ENCODE measurements around the gene PPIB.
"Not testable (repeated sequence)": the region's sequence is repeated elsewhere in the genome, so short reads cannot be mapped to it uniquely, and the experiment has no call there.

PPIB gene

DNA sequence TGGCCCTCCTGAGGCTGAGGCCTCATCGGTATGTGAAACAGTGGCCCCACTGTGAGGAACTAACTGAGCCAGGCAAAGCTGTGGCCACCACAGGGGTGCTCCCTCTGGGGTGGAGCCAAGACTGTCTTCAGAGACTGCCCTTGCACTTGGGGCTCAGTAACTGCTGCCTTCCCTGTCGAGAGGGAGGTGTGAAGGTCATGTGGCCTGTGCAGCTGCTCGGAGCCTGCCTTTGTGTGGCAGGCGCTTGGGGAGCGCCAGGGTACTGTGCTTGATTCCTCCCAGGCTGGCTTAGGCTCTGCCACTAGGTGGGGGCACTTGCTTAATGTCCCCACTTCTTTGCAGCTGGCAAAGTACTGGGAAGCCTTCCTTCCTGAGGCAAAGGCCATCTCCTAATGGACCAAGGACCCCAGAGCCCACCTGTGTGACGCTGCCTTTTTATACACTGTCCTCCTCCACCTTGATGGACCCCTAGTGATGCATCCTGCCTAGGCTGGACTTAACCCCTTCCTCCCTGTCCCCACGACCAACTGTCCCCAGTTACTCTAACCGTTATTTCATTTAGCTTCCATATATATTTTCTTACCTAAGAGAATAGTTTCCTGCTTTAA is 25.5 kb downstream of the PPIB start:
- DNase-seq = no peak

DNA sequence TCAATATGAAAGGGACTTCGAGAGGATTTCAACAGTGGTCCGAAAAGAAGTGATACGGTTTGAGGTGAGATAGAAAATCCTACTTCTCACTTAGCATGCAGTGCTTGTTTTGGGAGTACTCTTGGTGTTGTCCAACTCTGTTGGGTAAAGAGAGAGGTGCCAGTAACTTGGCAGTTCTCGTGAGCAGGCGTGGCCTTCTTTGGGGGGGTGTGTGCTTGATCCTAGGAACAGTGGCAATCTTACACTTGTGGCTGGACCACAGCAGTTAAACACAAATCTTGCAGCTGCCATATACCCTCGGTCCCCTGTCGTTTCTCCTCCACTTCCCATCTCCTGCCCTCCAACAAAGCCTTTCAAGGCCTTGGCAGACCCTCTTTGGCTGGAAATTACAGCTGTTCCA is 26.5 kb downstream of the PPIB start:
- DNase-seq = no peak

- DNase-seq = no peak
These were observed 28.4 kb downstream of the PPIB start for GRCh38 chr15:64134345-64134829.

GRCh38 chr15:64133623-64134344 is 29.0 kb downstream of the PPIB start:
- DNase-seq = no peak

GRCh38 chr15:64132217-64132616 is 30.6 kb downstream of the PPIB start:
- no peak for DNase-seq

- DNase-seq = no peak
These were observed 31.3 kb downstream of the PPIB start for GRCh38 chr15:64131547-64131946.

DNA sequence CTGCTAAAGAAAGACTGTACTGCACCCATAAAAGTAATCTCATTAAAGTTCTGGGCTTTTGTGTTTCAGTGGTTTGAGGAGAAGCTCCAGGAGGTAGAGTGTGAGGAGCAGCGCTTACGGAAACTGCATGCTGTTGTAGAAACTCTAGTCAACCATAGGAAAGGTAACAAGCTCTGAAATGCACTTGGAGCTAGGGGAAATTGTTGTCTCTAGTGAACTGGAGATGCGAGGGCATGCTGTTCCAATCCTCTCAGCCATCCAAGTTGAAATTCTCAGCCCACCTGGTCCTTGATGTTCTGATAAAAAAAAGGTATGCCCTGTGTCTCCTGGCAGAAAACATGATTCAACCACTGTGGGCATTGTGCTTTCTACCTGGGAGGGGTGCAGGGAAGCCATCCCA is 32.7 kb downstream of the PPIB start:
- no peak for DNase-seq

- no peak for DNase-seq
These were observed 35.1 kb downstream of the PPIB start for GRCh38 chr15:64127521-64128270.

- no peak for DNase-seq
These were observed 36.8 kb downstream of the PPIB start for GRCh38 chr15:64125978-64126377.

DNA sequence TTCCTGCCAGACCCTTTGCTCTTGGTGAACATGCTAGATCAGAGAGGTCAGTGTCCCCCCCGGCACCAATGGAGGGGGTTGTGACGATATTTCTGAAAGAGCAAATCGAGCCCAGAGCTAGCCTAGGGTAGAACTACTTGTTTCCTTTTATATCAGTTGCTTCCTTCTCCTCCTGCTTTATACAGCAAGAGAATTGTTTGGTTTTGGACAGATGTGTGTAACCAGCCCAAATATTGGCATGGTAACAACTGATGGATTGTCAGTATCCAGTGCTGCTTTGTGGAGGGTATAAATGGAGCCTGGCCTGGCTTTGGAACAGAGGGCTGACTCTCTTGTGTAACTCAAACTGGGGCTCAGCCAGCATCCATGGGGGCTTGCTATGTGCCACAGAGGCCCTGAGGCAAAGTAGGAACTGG is 39.9 kb downstream of the PPIB start:
- DNase-seq = no peak

- DNase-seq = no peak
These were observed 40.4 kb downstream of the PPIB start for GRCh38 chr15:64122444-64122843.

- no peak for DNase-seq
These were observed 41.2 kb downstream of the PPIB start for GRCh38 chr15:64121614-64122013.

- not testable (repeated sequence) for DNase-seq
These were observed 42.5 kb downstream of the PPIB start for GRCh38 chr15:64120322-64120721.

DNA sequence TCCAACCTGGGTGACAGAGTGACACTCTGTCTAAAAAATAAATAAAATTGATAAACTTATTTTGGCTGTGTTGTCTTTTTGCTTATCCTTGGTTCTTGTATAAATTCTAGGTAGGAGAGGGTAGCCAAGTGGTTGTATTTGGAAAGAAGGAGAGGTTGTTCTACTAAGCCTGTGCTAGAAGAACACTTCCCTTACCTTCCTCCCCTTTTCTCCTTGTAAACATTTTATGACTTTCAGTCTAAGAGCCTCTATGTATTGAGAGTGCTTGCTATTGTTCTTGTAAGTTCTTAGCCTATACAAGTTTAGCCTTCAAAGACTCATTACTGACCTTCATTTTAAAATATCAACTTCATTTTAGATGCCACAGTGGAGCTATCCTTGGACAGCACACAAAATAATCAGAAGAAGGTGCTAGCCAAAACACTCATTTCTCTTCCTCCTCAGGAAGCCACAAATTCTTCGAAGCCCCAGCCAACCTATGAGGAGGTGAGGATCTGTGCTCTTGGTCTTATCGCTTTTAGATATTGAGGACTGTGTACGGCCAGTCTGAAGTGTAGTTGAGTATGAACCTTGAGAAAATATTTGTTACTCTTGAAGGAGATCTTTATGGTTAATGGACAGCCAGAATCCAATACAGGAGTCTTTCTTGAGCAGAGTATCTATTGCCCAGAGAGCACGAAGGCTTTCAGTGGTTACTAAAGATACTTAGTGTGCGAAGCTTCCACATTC is 44.9 kb downstream of the PPIB start:
- no peak for DNase-seq

GRCh38 chr15:64112904-64113303 is 49.9 kb downstream of the PPIB start:
- no peak for DNase-seq

- DNase-seq = no peak
These were observed 50.6 kb downstream of the PPIB start for GRCh38 chr15:64112073-64112772.

DNA sequence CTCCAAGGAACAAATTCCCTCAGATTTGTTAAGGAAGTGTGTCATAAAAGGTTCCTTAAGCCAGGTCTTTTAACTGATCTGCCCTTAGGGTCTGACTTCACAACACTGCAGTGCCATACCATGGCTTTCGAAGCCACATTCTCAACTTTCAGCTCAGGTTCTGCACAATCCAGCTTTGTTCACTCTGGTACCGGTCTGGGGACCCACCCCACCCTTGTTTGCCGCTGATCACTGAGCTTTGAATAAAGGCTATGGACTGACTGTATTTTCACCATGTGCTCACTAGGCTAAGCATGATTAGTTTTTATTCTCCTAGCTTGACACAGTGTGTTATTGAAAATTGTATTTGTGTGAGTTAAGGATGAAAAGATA is 51.2 kb downstream of the PPIB start:
- DNase-seq = no peak

- no peak for DNase-seq
These were observed 51.7 kb downstream of the PPIB start for GRCh38 chr15:64110950-64111678.

- DNase-seq = not testable (repeated sequence)
These were observed 52.6 kb downstream of the PPIB start for GRCh38 chr15:64110108-64110701.

- no peak for DNase-seq
These were observed 55.5 kb downstream of the PPIB start for GRCh38 chr15:64107337-64107736.
